Loucy (cell line): Measurements from ENCODE around the gene FRMD4A.

ENCODE experiments used
- H2AFZ ChIP-seq: fragments of 200-600 bp; sonication (generic); 2 replicates; pipeline ENCODE4 v1.6.0; 2016; ENCODE audit warnings: antibody characterized with exemption, mild to moderate bottlenecking, low read length, moderate library complexity
- H3F3A ChIP-seq: fragments of 200-600 bp; 2 replicates; pipeline ENCODE4 v1.6.0; 2016; ENCODE audit warnings: antibody characterized with exemption, low read depth, mild to moderate bottlenecking
- H3K27me3 ChIP-seq: fragments of 200-600 bp; sonication (generic); 2 replicates; pipeline ENCODE4 v1.6.1; 2014; ENCODE audit warnings: low read length, mild to moderate bottlenecking; ENCODE audit not compliant: insufficient read depth, poor library complexity, severe bottlenecking
- H3K36me3 ChIP-seq: fragments of 200-600 bp; sonication (generic); 2 replicates; pipeline ENCODE4 v1.6.1; 2016; ENCODE audit warnings: low read length; ENCODE audit not compliant: insufficient read depth
- H3K4me1 ChIP-seq: fragments of 200-600 bp; sonication (generic); 2 replicates; pipeline ENCODE4 v1.5.1; 2014; ENCODE audit warnings: low read length, mild to moderate bottlenecking; ENCODE audit not compliant: insufficient read depth, poor library complexity, severe bottlenecking
- H3K4me2 ChIP-seq: fragments of 200-600 bp; sonication (generic); 2 replicates; pipeline ENCODE4 v1.6.0; 2014; ENCODE audit warnings: antibody characterized with exemption, low read length, low read depth, mild to moderate bottlenecking; ENCODE audit not compliant: poor library complexity, severe bottlenecking
- H3K4me3 ChIP-seq: fragments of 200-600 bp; sonication (generic); 2 replicates; pipeline ENCODE4 v1.5.1; 2014; ENCODE audit warnings: low read length, mild to moderate bottlenecking, mixed read lengths; ENCODE audit not compliant: poor library complexity, severe bottlenecking
- H3K79me2 ChIP-seq: fragments of 200-600 bp; sonication (generic); 2 replicates; pipeline ENCODE4 v1.6.1; 2014; ENCODE audit warnings: low read length; ENCODE audit not compliant: insufficient read depth
- H3K9ac ChIP-seq: fragments of 200-600 bp; sonication (generic); 2 replicates; pipeline ENCODE4 v1.6.0; 2014; ENCODE audit warnings: mild to moderate bottlenecking, low read depth, low read length, moderate library complexity; ENCODE audit not compliant: poor library complexity, severe bottlenecking
- H3K9me2 ChIP-seq: fragments of 200-600 bp; sonication (generic); replicated peaks from 2 replicates; pipeline ENCODE4 v1.6.1; 2016; ENCODE audit warnings: low read depth, low read length, mixed read lengths
- H3K9me3 ChIP-seq: fragments of 200-600 bp; sonication (generic); 2 replicates; pipeline ENCODE4 v1.6.1; 2014; ENCODE audit warnings: mild to moderate bottlenecking, antibody characterized with exemption, low read length, low read depth; ENCODE audit not compliant: insufficient read depth
- H4K20me1 ChIP-seq: fragments of 200-600 bp; sonication (generic); 2 replicates; pipeline ENCODE4 v1.6.0; 2014; ENCODE audit warnings: antibody characterized with exemption, low read length, mild to moderate bottlenecking; ENCODE audit not compliant: insufficient read depth, poor library complexity, severe bottlenecking
- EZH2phosphoT487 ChIP-seq: fragments of 200-600 bp; IDR thresholded peaks from 2 replicates; pipeline ENCODE4 v1.6.1; 2018; ENCODE audit warnings: antibody characterized with exemption, mild to moderate bottlenecking, moderate library complexity, borderline replicate concordance
- TF ChIP-seq, protein P1 (sequence below): fragments of 200-600 bp; sonication (generic); conservative IDR thresholded peaks from 2 replicates; pipeline ENCODE4 v1.5.1; 2014; ENCODE audit warnings: mild to moderate bottlenecking, antibody characterized with exemption, low read length

The FRMD4A gene

DNA sequence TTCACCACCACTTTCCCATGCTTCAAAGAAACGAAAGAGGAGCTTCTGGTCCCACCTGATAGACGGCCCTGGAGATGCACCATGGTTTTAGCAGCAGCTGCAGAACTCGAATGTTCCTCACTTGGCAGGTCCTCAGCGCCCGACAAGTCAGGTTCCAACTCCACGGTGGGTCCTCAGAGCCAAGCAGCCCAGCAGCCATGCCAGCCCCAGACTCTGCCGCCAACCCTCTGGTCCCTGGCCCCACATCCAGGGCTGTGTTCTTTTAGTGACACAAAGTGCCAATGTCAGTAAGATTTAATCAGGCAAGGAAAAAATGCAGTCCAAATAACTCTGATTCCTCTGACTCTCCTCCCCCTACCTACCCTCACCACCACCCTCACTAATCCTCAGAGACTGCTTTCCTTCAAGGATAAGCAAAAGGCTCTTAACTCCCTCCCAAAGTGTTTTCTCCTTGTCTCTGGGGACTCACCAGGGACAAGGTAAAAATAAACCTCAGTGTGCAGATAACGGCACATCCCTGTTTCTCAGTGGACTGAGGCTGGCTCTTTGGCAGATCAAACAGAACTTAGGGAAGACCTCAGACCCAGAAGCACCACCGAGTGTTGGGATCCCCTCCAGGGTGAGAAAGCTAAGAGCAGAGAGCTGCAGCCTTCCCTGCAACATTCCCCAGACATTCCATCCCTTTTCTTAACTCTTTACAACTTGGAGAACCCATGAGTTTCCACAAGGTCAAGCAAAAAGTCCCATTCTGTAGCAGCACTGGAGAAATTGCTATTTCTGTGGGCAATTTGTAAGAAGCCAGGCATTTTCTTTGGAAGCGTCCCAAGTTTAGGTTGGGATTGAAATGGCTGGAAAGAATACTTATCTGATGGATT, 358.9 kb downstream of the FRMD4A start:
- no peaks in the 10 kb centered on the region for H3K79me2 ChIP-seq
- H3K4me1 ChIP-seq: no peaks in the 10 kb centered on the region
- H3K4me2 ChIP-seq: no peak overlapping the region
- no peaks in the 10 kb centered on the region for H3K9me3 ChIP-seq
- H3K27me3 ChIP-seq: no peaks in the 10 kb centered on the region
- TF ChIP-seq, protein P1, sequence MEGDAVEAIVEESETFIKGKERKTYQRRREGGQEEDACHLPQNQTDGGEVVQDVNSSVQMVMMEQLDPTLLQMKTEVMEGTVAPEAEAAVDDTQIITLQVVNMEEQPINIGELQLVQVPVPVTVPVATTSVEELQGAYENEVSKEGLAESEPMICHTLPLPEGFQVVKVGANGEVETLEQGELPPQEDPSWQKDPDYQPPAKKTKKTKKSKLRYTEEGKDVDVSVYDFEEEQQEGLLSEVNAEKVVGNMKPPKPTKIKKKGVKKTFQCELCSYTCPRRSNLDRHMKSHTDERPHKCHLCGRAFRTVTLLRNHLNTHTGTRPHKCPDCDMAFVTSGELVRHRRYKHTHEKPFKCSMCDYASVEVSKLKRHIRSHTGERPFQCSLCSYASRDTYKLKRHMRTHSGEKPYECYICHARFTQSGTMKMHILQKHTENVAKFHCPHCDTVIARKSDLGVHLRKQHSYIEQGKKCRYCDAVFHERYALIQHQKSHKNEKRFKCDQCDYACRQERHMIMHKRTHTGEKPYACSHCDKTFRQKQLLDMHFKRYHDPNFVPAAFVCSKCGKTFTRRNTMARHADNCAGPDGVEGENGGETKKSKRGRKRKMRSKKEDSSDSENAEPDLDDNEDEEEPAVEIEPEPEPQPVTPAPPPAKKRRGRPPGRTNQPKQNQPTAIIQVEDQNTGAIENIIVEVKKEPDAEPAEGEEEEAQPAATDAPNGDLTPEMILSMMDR: no peak
- no peak for TF ChIP-seq EZH2phosphoT487
- H3K9me2 ChIP-seq: no peaks in the 10 kb centered on the region
- H4K20me1 ChIP-seq: no peaks in the 10 kb centered on the region
- H3F3A ChIP-seq: no peaks in the 10 kb centered on the region
- H2AFZ ChIP-seq: no peak overlapping the region
- H3K4me3 ChIP-seq: no peak overlapping the region
- no peaks in the 10 kb centered on the region for H3K36me3 ChIP-seq
- H3K9ac ChIP-seq: no peak overlapping the region

DNA sequence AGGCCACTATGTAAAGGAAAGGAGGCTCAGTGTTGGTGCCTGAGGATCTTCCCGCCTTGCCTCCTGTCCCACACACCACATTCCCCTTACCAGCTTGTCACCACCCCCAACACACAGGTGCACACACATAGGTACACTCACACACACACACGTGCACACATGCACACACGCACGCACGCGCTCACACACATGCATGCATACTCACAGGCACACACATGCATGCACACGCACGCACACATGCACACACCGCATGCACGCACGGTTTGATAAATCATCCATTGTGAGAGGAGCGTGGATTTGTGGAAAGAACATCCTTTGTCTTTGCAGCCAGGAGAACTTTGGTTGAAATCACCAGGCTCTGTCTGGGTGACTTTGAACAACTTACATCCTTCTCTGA, 359.8 kb downstream of the FRMD4A start:
- H3K4me3 ChIP-seq: no peak overlapping the region
- no peaks in the 10 kb centered on the region for H3K9me2 ChIP-seq
- H3K9me3 ChIP-seq: no peaks in the 10 kb centered on the region
- H3K36me3 ChIP-seq: no peaks in the 10 kb centered on the region
- H3K79me2 ChIP-seq: no peaks in the 10 kb centered on the region
- H3K9ac ChIP-seq: no peak overlapping the region
- TF ChIP-seq, protein P1: no peak
- TF ChIP-seq EZH2phosphoT487: no peak
- H4K20me1 ChIP-seq: no peaks in the 10 kb centered on the region
- no peak overlapping the region for H2AFZ ChIP-seq
- H3K4me1 ChIP-seq: no peaks in the 10 kb centered on the region
- H3K27me3 ChIP-seq: no peaks in the 10 kb centered on the region
- no peak overlapping the region for H3K4me2 ChIP-seq
- no peaks in the 10 kb centered on the region for H3F3A ChIP-seq

DNA sequence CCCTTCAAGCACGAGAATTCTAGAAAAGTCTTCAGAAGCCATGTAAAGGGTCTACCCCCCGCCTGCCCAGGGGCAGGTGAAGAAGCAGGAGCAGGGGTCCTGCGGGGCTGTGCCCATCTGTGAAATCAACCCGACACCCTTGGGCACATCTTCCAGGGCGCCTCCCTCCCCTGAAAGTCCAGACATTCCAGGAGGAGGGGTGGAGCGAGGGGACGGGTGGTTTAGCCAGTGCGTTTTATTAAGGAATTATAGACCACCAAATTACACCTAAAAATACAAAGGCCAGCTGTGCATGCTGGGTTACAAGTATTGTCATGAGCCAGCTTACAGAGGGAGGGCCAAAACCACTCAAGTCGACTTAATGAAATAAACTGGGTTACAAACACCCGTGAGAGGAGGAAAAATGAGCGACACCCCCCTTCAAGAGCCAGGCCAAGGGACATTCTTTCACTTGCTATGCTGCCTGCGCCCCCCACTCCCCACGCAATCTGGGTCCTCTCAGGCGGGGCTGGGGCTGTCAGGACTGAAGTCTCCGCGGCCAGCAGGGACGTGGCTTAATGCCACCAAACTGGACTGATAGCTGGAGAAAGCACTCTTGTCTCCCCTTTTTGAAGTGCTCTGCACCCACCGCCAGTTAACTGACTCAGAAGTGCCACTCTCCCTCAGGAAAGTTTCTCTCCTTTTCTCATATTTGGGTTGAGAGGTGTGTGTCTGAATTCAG, 360.3 kb downstream of the FRMD4A start:
- Histone ChIP-seq H2AFZ (no peak overlapping the region), H4K20me1 (no peaks in the 10 kb centered on the region), H3K36me3 (no peaks in the 10 kb centered on the region), H3K27me3 (no peaks in the 10 kb centered on the region), H3K9ac (no peak overlapping the region), H3K4me3 (no peak overlapping the region), H3K4me2 (no peak overlapping the region), H3K9me2 (no peaks in the 10 kb centered on the region), H3K9me3 (no peaks in the 10 kb centered on the region), H3F3A (no peaks in the 10 kb centered on the region), H3K79me2 (no peaks in the 10 kb centered on the region), H3K4me1 (no peaks in the 10 kb centered on the region)
- TF ChIP-seq EZH2phosphoT487: no peak
- TF ChIP-seq, protein P1: no peak
